GM12873 (cell line): ENCODE measurements around the gene NAGS.

Source experiments
- TF ChIP-seq, protein P1 (sequence below): IDR thresholded peaks from 2 replicates; pipeline ENCODE4 v1.5.1; 2012; ENCODE audit warnings: low read depth, mild to moderate bottlenecking, moderate library complexity, low read length, control low read depth; ENCODE audit not compliant: insufficient read depth; ENCODE audit errors: missing control alignments

NAGS gene

DNA sequence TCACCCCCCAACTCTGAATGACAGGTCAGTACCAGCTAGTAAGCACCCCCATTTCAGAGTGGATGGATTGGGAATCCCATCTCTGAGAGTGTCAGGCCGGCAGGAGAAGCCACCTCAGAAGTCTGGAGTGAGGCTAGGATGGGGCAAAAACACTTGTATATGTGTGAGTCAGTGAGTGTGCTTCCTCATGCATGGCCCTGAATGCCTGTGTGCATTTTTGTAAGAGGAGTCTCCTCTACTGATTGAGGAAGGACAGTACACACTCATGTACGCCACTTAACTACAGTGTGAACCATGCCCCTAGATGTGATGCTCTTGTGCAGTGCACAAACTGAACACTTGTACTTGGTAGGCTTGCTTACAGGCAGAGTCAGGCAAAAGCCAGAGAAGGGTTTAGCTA, 22.3 kb upstream of the NAGS start:
- TF ChIP-seq, protein P1, sequence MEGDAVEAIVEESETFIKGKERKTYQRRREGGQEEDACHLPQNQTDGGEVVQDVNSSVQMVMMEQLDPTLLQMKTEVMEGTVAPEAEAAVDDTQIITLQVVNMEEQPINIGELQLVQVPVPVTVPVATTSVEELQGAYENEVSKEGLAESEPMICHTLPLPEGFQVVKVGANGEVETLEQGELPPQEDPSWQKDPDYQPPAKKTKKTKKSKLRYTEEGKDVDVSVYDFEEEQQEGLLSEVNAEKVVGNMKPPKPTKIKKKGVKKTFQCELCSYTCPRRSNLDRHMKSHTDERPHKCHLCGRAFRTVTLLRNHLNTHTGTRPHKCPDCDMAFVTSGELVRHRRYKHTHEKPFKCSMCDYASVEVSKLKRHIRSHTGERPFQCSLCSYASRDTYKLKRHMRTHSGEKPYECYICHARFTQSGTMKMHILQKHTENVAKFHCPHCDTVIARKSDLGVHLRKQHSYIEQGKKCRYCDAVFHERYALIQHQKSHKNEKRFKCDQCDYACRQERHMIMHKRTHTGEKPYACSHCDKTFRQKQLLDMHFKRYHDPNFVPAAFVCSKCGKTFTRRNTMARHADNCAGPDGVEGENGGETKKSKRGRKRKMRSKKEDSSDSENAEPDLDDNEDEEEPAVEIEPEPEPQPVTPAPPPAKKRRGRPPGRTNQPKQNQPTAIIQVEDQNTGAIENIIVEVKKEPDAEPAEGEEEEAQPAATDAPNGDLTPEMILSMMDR, result no peak

- TF ChIP-seq, protein P1, result no peak
These were observed 21.3 kb upstream of the NAGS start for GRCh38 chr17:43983196-43983514.

DNA sequence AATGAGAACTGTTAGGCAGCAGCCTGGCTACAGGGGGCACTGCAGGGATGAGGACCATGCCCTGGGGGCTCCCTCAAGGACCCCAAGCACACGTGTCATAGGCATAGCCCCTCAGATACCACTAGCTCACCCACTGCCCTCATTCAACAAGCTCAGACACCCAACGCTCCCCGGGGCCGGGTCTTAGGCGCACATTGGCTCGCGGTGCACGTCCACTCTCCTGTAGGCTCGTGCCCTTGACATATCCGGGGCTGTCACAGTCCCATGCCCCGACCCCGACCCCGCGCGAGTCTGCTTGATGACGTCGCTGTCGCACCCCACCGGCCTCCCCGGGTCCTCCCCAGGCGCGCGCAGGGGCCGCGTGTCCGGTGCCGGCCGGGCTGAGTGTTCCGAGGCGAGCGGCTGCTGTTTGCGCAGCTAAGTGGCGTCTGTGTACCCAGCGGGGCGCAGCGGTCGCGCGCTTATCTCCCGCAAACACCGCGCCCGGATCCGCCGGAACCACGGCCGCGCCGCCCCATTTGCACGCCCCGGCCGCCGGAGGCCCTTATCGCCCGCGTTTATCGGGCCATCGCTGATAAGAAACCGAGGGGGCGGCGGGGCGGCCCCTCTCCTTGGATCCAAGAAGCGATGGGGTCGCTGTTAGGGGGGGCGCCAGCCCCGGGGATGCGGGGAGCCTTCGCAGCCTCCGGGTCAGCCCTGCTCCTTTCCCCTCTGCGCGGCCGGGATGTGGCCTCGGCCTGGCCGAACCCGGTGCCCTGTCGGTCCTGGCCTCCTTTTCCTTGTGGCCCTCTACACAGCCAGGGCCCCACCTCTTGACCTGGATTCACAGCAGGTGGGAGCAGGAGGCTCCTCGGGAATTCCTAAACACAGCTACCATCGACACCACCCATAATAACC, 20.7 kb upstream of the NAGS start:
- TF ChIP-seq, protein P1, result peak; percentile 37

GRCh38 chr17:43984521-43984920, 19.9 kb upstream of the NAGS start:
- TF ChIP-seq, protein P1, result no peak

- TF ChIP-seq, protein P1, result no peak
These were observed 18.0 kb upstream of the NAGS start for GRCh38 chr17:43986225-43986981.

DNA sequence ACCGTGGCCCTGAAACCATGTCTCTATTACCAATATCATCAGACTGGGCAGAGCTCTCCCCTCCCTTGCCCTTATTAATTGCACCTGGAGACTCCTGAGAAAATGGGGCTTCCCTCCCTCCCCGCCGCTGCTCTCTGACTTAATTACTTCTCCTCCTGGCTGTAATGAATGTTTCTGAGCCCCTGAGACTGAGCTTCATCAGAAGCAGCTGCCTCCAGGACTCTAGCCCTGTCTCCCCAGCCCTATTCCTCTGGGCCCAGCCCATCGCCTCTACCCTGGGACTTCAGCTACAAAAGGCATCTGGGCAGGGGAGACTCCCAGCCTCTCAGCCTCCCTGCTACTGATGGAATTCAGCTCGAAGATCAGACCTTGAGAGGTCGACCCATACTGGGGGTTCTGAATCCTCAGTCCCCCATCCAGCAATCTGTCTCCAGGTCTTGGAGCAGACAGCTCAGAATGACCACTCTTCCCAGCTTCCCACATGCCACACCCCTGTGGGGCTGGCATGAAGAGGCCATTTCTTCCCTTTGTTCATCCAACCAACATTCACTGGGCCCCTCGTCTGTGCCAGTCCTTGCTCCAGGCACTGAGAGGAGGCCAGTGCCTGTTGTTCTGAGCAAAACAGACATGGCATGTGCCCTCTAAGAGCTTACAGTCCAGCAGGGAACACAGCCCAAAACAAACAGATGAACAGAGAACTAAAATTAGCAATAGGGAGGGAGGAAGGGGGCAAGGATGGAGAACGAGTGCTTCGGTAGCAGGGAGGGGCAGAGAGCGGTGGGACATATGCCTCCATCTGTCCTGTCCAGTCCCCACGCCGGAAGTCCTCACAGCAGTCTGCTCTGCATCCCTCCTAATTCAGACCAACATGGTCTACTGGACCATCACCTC, 17.0 kb upstream of the NAGS start:
- TF ChIP-seq, protein P1, result no peak
